GM21619 (cell line): ENCODE results near the gene LTO1.

Experiments used
- ATAC-seq: cut with Tn5 transposase; IDR thresholded peaks from one replicate; pipeline ENCODE4 v1.9.1; 2021; ENCODE audit not compliant: unreplicated experiment

The LTO1 gene

GRCh38 chr11:69682221-69682620 lies 7.1 kb upstream of the LTO1 start:
- no peak for ATAC-seq

DNA sequence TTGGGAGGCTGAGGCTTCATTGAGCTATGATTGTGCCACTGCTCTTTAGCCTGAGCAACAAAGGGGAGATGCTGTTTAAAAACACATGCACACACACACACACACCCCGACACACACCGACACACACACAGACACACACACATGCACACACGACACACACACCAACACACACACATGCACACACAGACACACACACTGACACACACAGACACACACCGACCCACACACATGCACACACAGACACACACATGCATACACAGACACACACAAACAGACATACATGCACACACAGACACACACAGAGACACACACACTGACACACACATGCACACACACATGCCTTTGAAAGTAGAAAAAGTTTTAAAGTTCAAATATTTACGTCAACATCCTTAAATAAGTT lies 5.5 kb upstream of the LTO1 start:
- ATAC-seq: no peak

- no peak for ATAC-seq
These were observed 2.6 kb upstream of the LTO1 start for GRCh38 chr11:69677749-69678148.

GRCh38 chr11:69674267-69674885 lies 777 bp downstream of the LTO1 start:
- no peak for ATAC-seq

DNA sequence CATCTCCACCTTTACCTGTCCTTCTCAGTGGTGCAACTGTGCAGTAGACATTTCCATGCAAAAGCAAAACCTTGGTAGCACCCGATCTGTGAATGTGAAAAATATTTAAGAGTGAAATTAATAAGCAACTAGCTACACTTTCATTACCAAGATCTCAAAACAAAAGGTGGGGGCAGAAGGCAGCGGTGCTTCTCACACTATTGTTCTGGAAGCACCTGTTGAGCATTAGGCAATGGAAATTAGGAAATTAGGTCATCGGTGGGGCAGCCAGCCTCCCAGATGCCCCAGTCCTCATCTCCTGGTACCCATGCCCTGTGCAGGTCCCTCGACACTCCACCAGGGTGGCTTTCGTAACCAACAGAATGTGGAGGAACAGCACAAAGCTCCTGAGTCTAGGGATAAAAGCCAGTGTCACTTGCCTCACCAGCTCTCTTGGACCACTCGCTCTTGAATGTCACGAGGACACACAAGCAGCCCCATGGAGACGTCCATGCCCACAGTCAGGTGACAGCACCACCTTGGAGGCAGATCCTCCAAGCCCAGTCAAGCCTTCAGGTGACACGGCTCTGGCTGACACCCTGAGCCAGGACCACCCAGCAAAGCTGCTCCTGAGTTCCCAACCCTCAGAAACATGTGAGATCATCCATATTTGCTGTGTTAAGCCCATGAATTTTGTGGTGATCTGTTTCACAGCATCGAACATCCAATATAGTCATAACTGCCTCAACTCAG lies 3.3 kb downstream of the LTO1 start:
- no peak for ATAC-seq

GRCh38 chr11:69670158-69670845 lies 4.9 kb downstream of the LTO1 start:
- no peak for ATAC-seq

GRCh38 chr11:69669486-69669885 lies 5.7 kb downstream of the LTO1 start:
- ATAC-seq: no peak

DNA sequence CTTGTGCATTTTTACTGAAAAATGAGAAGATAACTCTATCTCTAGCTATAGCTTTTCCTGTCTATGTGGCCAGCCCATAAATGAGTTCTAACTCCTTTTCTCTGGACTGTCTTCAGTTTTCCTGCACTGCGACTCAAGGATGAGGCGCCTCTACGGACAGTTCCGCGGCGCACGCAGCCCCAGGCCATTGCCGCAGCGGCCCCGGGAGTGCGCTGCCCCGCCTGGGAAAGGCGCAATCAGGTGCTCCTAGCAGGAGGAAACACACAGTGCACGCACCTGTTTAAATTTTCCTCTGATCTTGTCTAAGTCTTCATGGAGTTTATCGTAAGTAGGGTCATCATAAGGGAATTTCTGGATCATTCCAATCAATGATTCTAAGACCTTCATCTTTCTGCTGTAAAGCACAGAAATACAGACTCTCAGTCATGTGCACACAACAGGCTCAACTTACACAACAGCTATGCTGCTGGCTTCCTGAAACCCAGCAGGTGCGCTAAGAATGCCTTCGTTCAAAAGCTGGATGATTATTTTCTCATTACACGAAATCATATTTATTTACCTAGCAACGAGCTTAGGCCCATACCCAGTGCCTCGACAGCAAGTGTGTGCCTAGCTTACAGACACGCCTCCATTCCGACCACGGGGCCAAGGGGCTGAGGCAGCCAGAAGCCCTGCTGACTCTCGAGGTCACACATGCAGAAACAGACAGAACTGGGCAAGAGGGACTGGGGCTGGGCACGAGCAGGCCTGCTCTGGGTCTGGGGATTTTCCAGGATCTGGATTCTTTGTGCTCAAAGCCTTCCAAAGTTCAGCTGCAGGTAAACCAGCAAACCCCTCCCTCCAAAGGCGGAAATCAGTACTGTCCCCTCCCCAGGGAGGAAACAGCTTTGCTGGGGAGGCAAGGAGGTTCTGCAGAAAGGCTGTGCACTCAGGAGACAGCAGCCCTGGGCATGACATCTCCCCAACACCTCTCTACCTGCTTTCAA lies 7.2 kb downstream of the LTO1 start:
- no peak for ATAC-seq

- no peak for ATAC-seq
These were observed 8.2 kb downstream of the LTO1 start for GRCh38 chr11:69666752-69667536.

GRCh38 chr11:69666261-69666660 lies 8.9 kb downstream of the LTO1 start:
- no peak for ATAC-seq

DNA sequence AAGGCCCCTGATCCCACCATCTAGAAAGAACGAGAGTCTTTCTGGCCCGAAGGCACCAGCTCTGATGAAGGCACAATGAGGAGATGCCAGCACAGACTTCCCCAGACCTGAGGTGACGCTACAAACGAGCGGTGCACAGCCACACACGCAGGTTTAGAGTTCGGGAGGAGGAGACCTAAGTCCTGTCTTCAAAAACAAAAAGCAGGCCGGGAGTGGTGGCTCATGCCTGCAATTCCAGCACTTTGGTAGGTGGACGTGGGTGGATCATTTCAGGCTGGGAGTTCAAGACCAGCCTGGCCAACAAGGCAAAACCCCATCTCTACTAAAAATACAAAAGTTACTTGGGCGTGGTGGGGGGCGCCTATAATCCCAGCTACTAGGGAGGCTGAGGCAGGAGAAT lies 9.5 kb downstream of the LTO1 start:
- ATAC-seq: no peak

DNA sequence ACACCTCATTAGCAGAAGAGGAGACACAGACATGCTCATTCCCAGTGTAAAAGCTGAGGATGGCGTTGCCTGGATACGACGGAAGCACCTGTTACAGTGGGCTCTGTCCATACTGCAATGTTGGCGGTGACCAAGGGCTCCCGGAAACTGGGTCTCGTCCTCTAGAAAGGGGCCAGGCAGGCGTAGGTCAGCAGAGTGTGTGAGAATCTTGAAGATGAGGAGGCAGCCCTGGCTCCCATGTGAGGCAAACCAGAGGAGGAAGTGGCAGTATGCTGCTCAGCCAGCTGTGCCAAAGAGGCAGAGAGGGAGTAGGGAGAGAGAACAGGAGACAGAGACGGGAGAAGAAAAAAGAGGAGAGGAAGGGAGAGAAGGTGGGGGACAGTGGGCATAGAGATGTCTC lies 10.3 kb downstream of the LTO1 start:
- ATAC-seq: no peak

- no peak for ATAC-seq
These were observed 10.9 kb downstream of the LTO1 start for GRCh38 chr11:69664103-69664775.

- no peak for ATAC-seq
These were observed 11.8 kb downstream of the LTO1 start for GRCh38 chr11:69663326-69663725.

- ATAC-seq: no peak
These were observed 12.3 kb downstream of the LTO1 start for GRCh38 chr11:69662806-69663205.

- ATAC-seq: no peak
These were observed 13.0 kb downstream of the LTO1 start for GRCh38 chr11:69662021-69662698.

GRCh38 chr11:69661413-69661715 lies 13.8 kb downstream of the LTO1 start:
- no peak for ATAC-seq

DNA sequence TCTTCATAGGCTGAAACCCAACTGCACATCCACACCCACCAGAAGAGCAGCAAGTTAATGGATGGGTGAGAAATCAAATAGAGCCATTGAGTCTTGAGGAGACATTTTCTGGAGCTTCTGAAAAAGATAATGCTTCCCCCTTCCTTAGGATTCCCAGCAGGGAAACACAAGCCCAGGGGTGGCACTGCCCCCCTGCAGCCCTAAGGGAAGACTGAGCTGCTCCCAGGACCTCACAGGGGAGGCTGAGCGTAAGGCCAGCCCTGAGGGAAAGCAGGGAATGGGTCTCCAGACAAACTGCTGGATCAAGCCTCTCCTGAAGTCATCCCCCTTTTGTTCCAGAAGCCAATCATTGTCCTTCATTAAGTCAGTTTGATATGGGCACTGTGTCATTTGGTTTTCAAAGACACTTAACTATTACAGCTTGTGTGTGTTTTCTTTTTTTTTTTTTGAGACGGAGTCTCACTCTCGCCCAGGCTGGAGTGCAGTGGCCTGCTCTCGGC lies 15.1 kb downstream of the LTO1 start:
- ATAC-seq: no peak

DNA sequence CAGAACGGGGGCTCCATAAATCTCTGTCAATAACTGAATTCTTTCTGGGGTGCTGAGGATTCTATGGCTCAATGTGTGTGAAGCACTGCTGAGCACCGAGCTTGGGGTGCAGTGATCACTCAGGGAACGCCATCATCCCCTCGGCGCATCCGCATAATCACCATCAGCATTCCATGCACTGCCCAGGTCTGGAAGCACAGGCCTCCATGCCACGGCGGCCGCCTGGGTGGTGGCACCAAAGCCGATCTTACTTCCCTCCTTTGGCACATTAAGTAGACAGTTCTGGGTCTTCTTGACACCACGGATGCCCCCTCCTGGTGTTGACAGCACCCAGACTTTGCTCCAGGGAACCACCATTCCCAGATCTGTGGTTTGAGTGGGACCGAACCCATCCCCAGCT lies 15.6 kb downstream of the LTO1 start:
- ATAC-seq: no peak
